NOMO-1 treated with dmso at 0.1 percent for 144 hours (cell line): ENCODE data around the gene A2M.
A peak's percentile ranks its signal among the peaks of the same experiment; 100 is the strongest.

Source experiments
- DNase-seq: peaks from one replicate; lab custom pipeline; 2025; ENCODE audit not compliant: unreplicated experiment; lab: John Stamatoyannopoulos, UW

The A2M gene

GRCh38 chr12:9122091-9122609 lies 6.4 kb upstream of the A2M start:
- DNase-seq, result no peak

DNA sequence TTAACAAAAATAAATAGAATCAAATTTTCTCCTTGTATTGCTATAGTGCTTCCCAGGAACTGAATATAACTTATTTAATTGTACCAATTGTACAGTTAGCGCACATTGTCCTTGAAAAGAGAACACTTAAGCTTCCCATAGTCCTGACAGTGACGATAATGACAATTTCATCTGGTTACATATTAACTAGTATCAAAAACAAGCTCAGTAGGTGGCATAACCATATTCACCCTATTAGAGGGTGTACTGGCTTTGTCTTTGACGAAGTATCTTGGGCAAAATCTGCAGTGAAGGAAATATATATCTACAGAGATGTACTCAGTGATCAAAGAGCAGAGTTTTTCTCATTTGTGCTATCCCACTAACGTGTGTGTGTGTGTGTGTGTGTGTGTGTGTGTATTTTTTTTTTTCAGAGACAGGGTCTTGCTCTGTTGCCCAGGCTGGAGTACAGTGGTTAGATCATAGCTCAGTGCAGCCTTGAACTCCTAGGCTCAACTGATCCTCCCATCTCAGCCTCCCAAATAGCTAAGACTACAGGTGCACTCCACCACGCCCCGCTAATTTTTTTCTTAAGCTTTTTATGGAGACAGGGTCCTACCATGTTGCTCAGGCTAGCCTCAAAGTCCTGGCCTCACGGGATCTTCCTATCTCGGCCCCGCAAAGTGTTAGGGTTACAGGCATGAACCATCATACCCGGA lies 4.9 kb upstream of the A2M start:
- no peak for DNase-seq

DNA sequence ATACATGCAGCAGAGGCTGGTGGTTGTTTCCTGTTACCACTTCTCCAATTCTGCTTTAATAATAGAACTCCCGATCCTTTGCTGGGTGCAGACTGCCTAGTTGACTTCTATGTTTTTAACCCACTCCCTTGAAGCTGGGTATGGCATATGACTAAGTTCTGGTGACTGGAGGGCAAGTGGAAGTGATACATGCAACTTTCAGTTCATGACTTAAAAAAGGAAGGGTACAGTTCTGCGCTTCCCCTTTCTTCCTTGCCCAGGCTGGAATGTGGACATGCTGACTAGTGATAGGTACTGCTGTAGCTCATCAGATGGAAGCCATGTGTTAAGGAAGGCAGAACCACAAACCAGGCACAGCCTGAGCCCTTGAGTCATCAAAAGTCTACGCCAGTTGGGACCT lies 2.4 kb upstream of the A2M start:
- peak; percentile 99 for DNase-seq

GRCh38 chr12:9114946-9115345 lies 773 bp downstream of the A2M start:
- DNase-seq, result peak; percentile 4

DNA sequence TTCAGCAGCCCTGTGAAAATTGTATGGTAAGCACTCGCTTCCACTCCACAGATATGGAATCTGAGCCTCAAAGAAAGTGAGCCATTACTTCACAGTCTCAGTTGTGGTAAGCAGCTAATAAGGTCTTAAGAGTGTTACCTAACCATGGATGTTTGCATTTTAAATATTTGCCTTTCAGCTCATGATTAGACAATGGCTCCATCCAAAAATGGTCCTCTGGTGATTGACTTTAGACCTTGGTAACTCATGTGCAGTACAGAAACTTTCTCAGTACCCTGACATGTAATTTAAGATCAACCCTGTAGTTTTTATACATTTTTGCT lies 1.8 kb downstream of the A2M start:
- DNase-seq, result no peak

DNA sequence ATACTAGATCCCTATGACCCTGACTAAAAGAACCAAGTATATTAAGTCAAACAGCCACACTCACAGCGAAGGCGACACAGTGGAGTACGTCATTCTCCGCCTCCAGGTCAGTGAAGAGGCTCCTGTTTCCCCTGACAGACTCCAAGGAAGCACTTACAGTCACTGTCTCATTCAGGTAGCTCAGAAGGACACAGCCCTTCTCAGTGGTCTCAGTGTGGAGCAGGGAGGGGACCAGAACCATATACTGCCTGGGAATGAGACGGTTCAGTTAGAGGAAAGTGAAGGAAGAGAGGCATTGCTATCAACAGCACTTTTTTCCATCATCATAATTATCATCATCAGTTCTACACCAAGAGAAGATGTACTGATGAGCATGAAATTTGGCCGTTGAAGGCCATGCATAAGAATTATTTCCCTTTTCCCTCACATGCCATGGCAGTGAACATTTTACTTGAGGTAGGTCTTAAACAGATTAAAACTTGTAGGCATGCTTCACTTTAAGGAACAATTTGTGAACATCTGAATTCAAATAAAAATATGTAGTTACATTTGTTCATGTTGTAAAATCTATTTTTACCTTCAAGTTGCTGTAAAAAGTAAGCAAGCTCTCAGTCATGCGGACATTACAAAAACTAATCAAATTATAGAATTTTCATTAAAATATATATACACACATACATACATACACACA lies 2.3 kb downstream of the A2M start:
- DNase-seq, result no peak

DNA sequence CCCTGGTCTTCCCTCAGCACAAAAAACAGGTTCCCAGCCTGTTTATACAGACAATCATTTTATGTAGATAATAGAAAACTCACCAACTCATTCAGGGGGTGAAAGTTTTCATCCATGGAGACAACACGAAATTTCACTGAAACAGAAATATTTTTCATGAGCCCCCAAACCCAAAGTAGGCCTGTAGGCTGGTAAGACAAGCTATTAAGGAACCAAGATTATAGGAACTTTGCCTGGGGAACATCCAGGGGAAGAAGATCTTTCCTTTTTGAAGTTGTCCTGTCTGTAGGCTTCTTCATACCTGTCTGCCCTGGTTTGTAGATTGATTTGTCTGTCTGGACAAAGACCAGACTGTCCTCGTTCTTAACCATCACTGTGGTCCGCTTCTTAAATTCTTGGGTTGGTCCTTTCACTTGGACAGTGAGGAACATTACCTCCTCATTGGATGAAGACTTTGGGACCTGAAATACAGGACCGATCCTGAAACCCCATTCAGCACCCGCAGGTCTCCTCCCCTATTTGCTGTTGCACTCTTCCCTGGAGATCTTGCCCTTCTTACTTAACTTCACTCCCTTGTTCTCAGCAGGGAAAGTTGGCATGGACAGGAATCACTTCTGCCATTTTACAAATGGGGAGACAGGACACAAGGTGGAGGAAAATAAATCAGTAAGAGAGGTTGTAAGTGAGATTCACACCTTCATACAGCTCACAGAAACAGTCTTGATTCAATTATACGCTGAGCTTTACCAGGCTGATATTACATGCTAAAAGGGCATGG lies 3.5 kb downstream of the A2M start:
- no peak for DNase-seq

GRCh38 chr12:9111525-9111924 lies 4.2 kb downstream of the A2M start:
- no peak for DNase-seq

DNA sequence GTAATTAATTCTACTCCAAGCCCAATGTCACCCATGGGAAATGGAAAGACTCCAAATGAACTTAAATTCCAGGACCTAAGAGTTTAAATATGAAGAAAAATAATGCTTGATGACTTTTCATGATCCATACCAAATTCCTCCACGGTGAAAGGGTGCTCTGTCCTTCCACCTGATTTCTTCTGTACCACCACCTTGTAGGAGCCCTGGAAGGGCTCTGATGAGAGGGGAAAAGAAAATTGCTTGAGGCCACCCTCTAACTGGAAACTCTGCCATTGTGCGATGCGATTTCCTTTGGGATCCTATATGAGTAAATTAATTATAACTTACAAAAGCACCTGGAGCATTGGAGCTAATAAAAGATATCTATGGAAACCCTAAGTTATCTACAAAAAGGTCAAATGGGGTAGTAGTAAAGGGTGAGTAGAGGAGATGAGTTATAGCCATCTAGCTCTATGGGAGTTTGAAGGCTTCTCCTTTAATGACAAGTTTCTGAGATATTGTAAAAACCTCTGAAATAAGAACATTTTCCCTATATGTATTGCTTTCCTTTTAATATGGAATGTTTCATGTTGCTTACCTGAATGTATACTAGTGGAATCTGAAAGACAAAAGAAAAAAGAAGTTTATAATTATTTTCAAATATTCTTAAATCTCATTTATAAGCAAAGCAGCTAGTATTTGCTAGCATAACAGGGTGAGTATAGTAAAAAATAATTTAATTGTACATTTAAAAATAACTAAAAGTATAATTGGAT lies 5.8 kb downstream of the A2M start:
- no peak for DNase-seq

GRCh38 chr12:9109213-9109522 lies 6.6 kb downstream of the A2M start:
- DNase-seq, result no peak

GRCh38 chr12:9108504-9109212 lies 7.1 kb downstream of the A2M start:
- no peak for DNase-seq

DNA sequence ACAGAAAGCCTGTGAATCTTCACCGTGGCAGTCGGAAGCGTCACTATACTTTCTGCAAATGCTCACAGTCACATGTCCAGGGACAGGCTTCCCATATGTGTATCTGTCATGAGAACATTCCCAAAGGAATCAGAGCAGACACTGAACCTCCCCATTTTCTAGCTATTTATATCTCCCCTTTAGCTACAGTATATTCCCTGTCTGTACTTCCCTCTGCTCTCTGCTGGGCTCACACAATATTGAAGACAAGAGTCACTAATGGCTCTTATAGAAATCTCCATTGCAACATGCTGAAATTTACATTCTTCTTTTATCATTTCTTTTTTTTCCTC lies 8.2 kb downstream of the A2M start:
- no peak for DNase-seq

DNA sequence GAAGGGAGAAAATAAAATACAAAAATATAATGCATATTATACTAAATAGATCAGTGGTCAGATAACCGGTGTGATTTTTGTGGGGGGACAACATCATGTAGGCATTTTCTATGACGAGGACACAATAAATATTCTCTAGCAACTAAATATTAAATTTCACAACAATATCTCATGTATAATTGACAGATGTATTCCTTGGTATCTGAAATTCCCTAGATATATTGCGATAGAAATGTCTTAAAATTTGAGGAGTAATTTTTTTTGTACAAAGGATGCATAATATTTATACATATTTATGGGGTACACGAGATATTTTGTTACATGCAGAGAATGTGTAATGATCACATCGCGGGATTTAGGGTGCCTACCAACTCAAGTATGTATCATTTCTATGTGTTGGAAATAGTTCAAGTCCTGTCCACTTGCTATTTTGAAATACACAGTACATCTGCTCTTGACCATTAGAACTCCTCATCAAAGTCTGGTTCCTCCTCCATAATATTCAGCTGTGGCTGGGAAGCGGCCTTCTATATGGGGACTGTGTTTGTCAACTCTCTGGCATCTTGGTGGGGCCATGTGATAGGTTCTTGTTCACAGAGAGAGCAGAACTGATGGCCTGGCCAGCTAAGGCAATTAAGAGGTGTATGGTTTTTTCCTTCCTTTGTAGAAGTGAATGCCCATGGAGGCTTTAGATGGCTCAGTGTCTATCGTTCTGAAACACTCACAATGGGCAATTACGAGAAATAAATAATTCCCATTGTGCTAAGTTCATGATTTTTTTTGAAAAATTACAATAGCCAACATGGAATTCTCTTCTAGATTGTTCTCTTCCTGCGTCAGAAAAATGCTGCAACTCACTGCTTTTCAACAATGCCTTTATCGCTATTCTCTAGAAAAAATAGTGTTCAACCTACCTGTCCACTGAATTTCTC lies 8.8 kb downstream of the A2M start:
- no peak for DNase-seq

GRCh38 chr12:9106067-9106466 lies 9.7 kb downstream of the A2M start:
- no peak for DNase-seq

DNA sequence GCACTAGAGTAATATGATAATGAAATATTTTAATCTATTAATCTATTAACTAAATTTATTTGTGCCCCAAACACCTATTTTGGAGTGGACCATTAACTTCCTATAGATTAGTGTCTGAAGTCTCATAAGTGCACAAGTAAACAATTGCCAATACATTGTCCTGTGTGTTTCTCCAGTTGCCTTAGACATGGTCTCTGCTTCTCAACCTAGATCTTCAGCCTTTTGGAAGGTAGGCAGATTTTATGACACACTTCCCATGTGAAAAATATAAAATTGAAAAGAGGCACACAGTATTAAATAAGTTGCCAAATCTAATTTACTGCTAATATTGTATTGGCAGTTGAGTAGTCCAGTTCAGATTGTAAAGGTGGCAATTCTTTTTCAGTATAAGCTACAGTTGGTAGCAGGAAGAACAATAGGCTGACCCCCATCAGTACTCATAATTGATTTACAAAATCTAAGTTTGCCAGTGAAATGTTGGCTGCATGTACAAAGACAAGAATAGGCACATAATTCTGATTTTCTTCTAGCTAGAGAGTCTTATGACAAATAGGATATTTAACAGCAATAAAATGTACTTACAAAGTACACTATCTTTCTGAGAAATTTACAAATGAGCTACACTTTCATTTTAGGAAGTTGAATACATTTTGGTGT lies 10.8 kb downstream of the A2M start:
- no peak for DNase-seq

- no peak for DNase-seq
Observed at GRCh38 chr12:9104087-9104486, 11.6 kb downstream of the A2M start.

DNA sequence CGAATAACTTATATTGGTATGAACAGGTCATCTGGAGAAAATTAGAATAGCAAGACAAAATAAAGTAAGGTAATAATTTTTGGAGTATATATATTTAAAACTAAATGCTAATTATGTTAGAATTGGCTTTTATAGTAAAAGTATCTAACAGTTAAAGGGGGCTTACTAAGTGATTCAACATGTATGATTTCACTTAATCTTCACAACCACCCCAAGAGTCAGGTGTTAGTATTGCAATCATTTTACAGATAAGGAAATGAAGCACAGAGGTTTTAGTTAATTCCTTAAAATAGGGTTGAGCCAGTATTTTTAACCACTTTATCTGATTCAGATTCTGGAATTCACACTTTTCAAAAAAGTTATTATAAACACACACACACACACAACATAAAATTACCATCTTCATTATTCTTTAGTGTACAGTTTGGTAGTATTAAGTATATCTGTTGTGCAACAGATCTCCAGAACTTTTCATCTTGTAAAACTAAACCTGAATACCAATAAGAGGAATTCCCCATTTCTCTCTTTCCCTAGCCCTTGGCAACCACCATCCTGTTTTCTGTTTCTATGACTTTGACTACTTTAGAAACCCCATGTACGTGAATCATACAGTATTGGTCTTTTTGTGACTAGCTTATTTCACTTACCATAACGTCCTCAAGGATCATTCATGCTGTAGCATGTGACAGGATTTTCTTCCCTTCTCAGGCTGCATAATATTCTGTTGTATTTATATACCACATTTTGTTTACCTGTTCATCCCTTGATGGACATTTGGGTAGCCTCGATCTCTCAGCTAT lies 12.5 kb downstream of the A2M start:
- DNase-seq, result no peak

GRCh38 chr12:9101018-9101687 lies 14.6 kb downstream of the A2M start:
- DNase-seq, result no peak
